Measurements from ENCODE around the gene MRPS31. TPM values are rescaled to one million over a fixed set of nuclear protein-coding genes. Genes with fewer than 3 reads are reported as not detected.
"Not testable (repeated sequence)": the region's sequence is repeated elsewhere in the genome, so short reads cannot be mapped to it uniquely, and the experiment has no call there.

Gene MRPS31
- total RNA-seq, 2 experiments from 2014 or later = 45.8 to 46.1 TPM

- H3K36me3 Mint-ChIP-seq (ENCODE audit: low read depth) = peaks cover 46% of the 10 kb centered on the region
- CTCF ChIA-PET = no interaction called here
- intact Hi-C loops (cut with DNase I, micrococcal nuclease) = no loop called here
Observed at GRCh38 chr13:40758811-40759210, 12.2 kb downstream of the MRPS31 start.

GRCh38 chr13:40756042-40756441, 14.9 kb downstream of the MRPS31 start:
- Mint-ChIP-seq H3K9me3 (ENCODE audit: low read depth) (no peaks in the 10 kb centered on the region), H3K36me3 (ENCODE audit: low read depth) (peaks cover 45% of the 10 kb centered on the region), H3K4me3 (no peak overlapping the region), H3K4me1 (peaks cover 6% of the 10 kb centered on the region), H3K27ac (no peak overlapping the region), H3K27me3 (no peaks in the 10 kb centered on the region)
- no peak for ATAC-seq
- intact Hi-C loops (cut with DNase I, micrococcal nuclease) = no loop called here
- DNase-seq = no peak
- ChIA-PET CTCF (no interaction called here), POLR2A (no interaction called here)

More at GRCh38 chr13:40758811-40759210, 12.2 kb downstream of the MRPS31 start:
- H3K9me3 Mint-ChIP-seq (ENCODE audit: low read depth) = no peaks in the 10 kb centered on the region
- POLR2A ChIA-PET = no interaction called here
- H3K27ac Mint-ChIP-seq = no peak overlapping the region
- ATAC-seq (no peak), DNase-seq (no peak)
- H3K27me3 Mint-ChIP-seq = no peaks in the 10 kb centered on the region
- H3K4me3 Mint-ChIP-seq = no peak overlapping the region
- H3K4me1 Mint-ChIP-seq = peaks cover 21% of the 10 kb centered on the region

GRCh38 chr13:40755082-40755700, 15.8 kb downstream of the MRPS31 start:
- Mint-ChIP-seq H3K4me1 (peaks cover 6% of the 10 kb centered on the region), H3K9me3 (ENCODE audit: low read depth) (no peaks in the 10 kb centered on the region), H3K36me3 (ENCODE audit: low read depth) (peaks cover 44% of the 10 kb centered on the region), H3K4me3 (no peak overlapping the region), H3K27me3 (no peaks in the 10 kb centered on the region), H3K27ac (no peak overlapping the region)
- ChIA-PET CTCF (no interaction called here), POLR2A (no interaction called here)
- DNase-seq (no peak), ATAC-seq (no peak)
- intact Hi-C loops (cut with DNase I, micrococcal nuclease) = no loop called here

DNA sequence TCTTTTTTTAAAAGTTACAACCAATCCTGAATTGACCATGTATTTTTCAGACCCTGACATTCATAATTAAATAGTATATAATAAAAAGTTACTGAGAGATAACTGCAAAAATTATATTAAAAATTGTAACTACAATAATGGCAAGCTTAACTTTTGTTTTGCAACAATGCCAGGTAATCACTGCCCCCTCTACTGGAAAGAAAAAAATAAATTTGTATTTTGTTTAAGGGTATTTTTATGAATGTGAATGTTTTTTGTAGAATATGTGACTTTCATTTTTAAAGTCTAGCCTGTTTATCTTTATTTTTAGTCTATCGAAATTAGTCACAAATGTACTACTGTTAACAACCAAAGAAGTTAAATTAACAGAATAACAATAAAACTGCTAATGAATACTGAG, 21.7 kb downstream of the MRPS31 start:
- intact Hi-C loops (cut with DNase I, micrococcal nuclease) = no loop called here
- CTCF ChIA-PET = interaction anchor here (0.8 to 0.9 kb wide), 2 partner anchors 16 to 544 kb away, joined by 3 read pairs; no protein-coding TSS in a partner anchor

GRCh38 chr13:40735232-40735548, 35.8 kb downstream of the MRPS31 start:
- Mint-ChIP-seq H3K36me3 (ENCODE audit: low read depth) (peaks cover 21% of the 10 kb centered on the region), H3K4me1 (peaks cover 11% of the 10 kb centered on the region)
- POLR2A ChIA-PET; H3K27ac Mint-ChIP-seq; ATAC-seq; H3K9me3 Mint-ChIP-seq (ENCODE audit: low read depth); H3K4me3 Mint-ChIP-seq; intact Hi-C loops (cut with DNase I, micrococcal nuclease); H3K27me3 Mint-ChIP-seq; CTCF ChIA-PET; DNase-seq: not testable (repeated sequence)

More for the DNA sequence above, 21.7 kb downstream of the MRPS31 start:
- Mint-ChIP-seq H3K27me3 (no peaks in the 10 kb centered on the region), H3K4me3 (no peak overlapping the region), H3K36me3 (ENCODE audit: low read depth) (peaks cover 27% of the 10 kb centered on the region), H3K4me1 (peaks cover 6% of the 10 kb centered on the region), H3K27ac (no peak overlapping the region), H3K9me3 (ENCODE audit: low read depth) (no peaks in the 10 kb centered on the region)
- POLR2A ChIA-PET = no interaction called here
- ATAC-seq (no peak), DNase-seq (no peak)

DNA sequence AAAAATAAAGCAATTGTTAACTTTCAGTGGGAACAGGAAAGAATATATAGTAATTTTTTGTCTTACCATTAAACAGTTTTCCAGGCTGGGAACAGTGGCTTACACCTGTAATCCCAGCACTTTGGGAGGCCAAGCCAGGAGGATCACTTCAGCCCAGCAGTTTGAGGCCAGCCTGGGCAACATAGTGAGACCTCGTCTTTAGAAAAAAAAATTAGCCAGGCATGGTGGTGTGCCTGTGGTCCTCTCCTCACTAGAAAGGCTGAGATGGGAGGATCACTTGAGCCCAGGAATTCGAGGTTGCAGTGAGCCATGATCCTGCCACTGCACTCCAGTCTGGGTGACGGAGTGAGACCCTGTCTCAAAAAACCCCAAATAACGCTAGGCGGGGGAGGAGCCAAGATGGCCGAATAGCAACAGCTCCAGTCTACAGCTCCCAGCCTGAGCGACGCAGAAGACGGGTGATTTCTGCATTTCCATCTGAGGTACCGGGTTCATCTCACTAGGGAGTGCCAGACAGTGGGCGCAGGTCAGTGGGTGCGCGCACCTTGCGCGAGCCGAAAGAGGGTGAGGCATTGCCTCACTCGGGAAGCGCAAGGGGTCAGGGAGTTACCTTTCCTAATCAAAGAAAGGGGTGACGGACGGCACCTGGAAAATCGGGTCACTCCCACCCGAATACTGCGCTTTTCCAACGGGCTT, 36.3 kb downstream of the MRPS31 start:
- ATAC-seq = not testable (repeated sequence)
- CTCF ChIA-PET = interaction anchor here (1.1 kb wide), 1 partner anchor 9 kb away, joined by 3 read pairs; no protein-coding TSS in a partner anchor

GRCh38 chr13:40732658-40733057, 38.3 kb downstream of the MRPS31 start:
- H3K4me3 Mint-ChIP-seq = no peak overlapping the region
- H3K9me3 Mint-ChIP-seq (ENCODE audit: low read depth) = no peaks in the 10 kb centered on the region
- POLR2A ChIA-PET = no interaction called here
- ATAC-seq (no peak), DNase-seq (no peak)
- peaks cover 22% of the 10 kb centered on the region for H3K36me3 Mint-ChIP-seq (ENCODE audit: low read depth)
- intact Hi-C loops (cut with DNase I, micrococcal nuclease) = no loop called here
- peaks cover 11% of the 10 kb centered on the region for H3K4me1 Mint-ChIP-seq
- no peaks in the 10 kb centered on the region for H3K27me3 Mint-ChIP-seq
- CTCF ChIA-PET = no interaction called here
- H3K27ac Mint-ChIP-seq = no peak overlapping the region

More for the DNA sequence above, 36.3 kb downstream of the MRPS31 start:
- H3K4me3 Mint-ChIP-seq; H3K9me3 Mint-ChIP-seq (ENCODE audit: low read depth); DNase-seq; H3K27me3 Mint-ChIP-seq; H3K27ac Mint-ChIP-seq; intact Hi-C loops (cut with DNase I, micrococcal nuclease); POLR2A ChIA-PET: not testable (repeated sequence)
- peaks cover 11% of the 10 kb centered on the region for H3K4me1 Mint-ChIP-seq
- H3K36me3 Mint-ChIP-seq (ENCODE audit: low read depth) = peaks cover 21% of the 10 kb centered on the region

DNA sequence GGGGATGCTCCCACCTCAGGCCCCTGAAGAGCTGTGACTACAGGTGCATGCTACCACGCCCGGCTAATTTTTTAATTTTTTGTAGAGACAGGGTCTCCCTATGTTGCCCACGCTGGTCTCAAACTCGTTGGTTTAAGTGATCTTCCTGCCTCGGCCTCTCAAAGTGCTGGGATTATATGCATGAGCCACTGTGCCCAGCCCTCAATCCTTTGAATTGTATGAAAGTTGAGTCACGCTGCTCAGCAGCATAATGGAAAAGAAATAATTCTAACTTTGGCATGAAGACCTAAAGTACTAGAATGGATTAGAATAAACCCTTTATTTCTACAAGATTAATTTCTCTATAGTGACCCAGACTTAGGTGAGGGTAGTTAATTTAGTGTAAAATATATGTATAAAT, 42.4 kb downstream of the MRPS31 start:
- no peaks in the 10 kb centered on the region for H3K9me3 Mint-ChIP-seq (ENCODE audit: low read depth)
- CTCF ChIA-PET = no interaction called here
- no peak for ATAC-seq
- intact Hi-C loops (cut with DNase I, micrococcal nuclease) = no loop called here
- no peaks in the 10 kb centered on the region for H3K27me3 Mint-ChIP-seq
- H3K36me3 Mint-ChIP-seq (ENCODE audit: low read depth) = peaks cover 20% of the 10 kb centered on the region
- DNase-seq = no peak
- H3K4me3 Mint-ChIP-seq = no peak overlapping the region
- POLR2A ChIA-PET = interaction anchor here (0.7 kb wide), 1 partner anchor 1002 kb away, joined by 3 read pairs; no protein-coding TSS in a partner anchor
- peaks cover 3% of the 10 kb centered on the region for H3K4me1 Mint-ChIP-seq
- H3K27ac Mint-ChIP-seq = no peak overlapping the region

GRCh38 chr13:40714433-40714832, 56.6 kb downstream of the MRPS31 start:
- H3K27ac Mint-ChIP-seq; intact Hi-C loops (cut with DNase I, micrococcal nuclease); H3K27me3 Mint-ChIP-seq; DNase-seq; CTCF ChIA-PET; H3K4me1 Mint-ChIP-seq; H3K4me3 Mint-ChIP-seq; ATAC-seq: not testable (repeated sequence)
- Mint-ChIP-seq H3K36me3 (ENCODE audit: low read depth) (peaks cover 50% of the 10 kb centered on the region), H3K9me3 (ENCODE audit: low read depth) (peaks cover 20% of the 10 kb centered on the region)
- POLR2A ChIA-PET = interaction anchor here (0.6 kb wide), 1 partner anchor 808 kb away, joined by 3 read pairs; no protein-coding TSS in a partner anchor

DNA sequence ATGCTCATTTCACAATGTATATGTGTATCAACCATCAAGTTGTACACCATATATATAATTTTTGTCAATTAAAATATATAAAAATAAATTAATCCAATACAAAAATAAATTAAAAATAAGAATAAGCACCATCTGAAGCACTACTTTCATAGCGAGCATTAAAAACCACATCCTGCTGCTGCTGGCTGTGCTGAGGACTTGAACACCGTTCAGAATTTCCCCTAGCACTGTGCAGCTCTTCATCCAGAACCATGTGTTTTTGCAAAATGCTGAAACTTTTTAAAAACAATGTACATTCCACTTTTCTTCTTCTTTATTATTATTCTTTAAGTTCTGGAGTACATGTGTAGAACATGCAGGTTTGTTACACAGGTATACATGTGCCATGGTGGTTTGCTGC, 64.6 kb downstream of the MRPS31 start:
- Mint-ChIP-seq H3K4me3 (no peak overlapping the region), H3K36me3 (ENCODE audit: low read depth) (peaks cover 13% of the 10 kb centered on the region), H3K4me1 (peaks cover 15% of the 10 kb centered on the region), H3K27me3 (no peaks in the 10 kb centered on the region), H3K9me3 (ENCODE audit: low read depth) (peaks cover 32% of the 10 kb centered on the region), H3K27ac (no peak overlapping the region)
- ChIA-PET CTCF (no interaction called here), POLR2A (no interaction called here)
- intact Hi-C loops (cut with DNase I, micrococcal nuclease) = no loop called here
- no peak for DNase-seq
- ATAC-seq = peak; percentile 57

- intact Hi-C loops (cut with DNase I, micrococcal nuclease) = no loop called here
- no peak overlapping the region for H3K27ac Mint-ChIP-seq
- POLR2A ChIA-PET = no interaction called here
- DNase-seq = no peak
- no peaks in the 10 kb centered on the region for H3K27me3 Mint-ChIP-seq
- H3K4me3 Mint-ChIP-seq = no peak overlapping the region
- CTCF ChIA-PET = interaction anchor here (0.6 to 1.3 kb wide), 2 partner anchors 10 to 988 kb away, joined by 3 read pairs; no protein-coding TSS in a partner anchor
- no peaks in the 10 kb centered on the region for H3K4me1 Mint-ChIP-seq
- H3K36me3 Mint-ChIP-seq (ENCODE audit: low read depth) = no peaks in the 10 kb centered on the region
- no peak for ATAC-seq
- no peaks in the 10 kb centered on the region for H3K9me3 Mint-ChIP-seq (ENCODE audit: low read depth)
Observed at GRCh38 chr13:40697711-40698110, 73.3 kb downstream of the MRPS31 start.

DNA sequence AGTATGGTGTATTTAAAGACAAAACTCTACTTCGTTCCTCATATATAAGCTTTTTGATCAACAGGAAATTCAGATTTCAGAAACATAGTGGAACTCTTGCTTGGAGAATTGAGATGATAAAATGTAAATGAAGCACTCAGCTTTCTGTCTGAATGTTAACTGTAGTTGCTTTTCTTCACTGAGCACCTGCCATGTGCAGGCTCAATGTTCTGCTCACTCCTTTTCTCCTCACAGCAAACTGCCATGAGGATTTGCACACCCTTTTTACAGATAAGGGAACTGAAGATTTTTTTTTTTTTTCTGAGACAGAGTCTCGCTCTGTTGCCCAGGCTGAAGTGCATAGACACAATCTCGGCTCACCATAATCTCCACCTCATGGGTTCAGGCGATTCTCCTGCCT, 76.6 kb downstream of the MRPS31 start:
- no peaks in the 10 kb centered on the region for H3K4me1 Mint-ChIP-seq
- no peaks in the 10 kb centered on the region for H3K27me3 Mint-ChIP-seq
- intact Hi-C loops (cut with DNase I, micrococcal nuclease) = no loop called here
- no peak overlapping the region for H3K27ac Mint-ChIP-seq
- H3K9me3 Mint-ChIP-seq (ENCODE audit: low read depth) = no peaks in the 10 kb centered on the region
- H3K4me3 Mint-ChIP-seq = no peak overlapping the region
- ChIA-PET POLR2A (no interaction called here), CTCF (interaction anchor here (0.6 to 0.7 kb wide), 3 partner anchors 82 to 1753 kb away, joined by 3 to 4 read pairs (median 3); no protein-coding TSS in a partner anchor)
- no peaks in the 10 kb centered on the region for H3K36me3 Mint-ChIP-seq (ENCODE audit: low read depth)
- DNase-seq = no peak
- no peak for ATAC-seq
